Memory B cell (primary cell): ENCODE measurements around the gene NCKAP5.

ENCODE experiments used
- ATAC-seq: fragments of 150-1000 bp; cut with Tn5 transposase; 2 replicates; pipeline ENCODE4 v1.10.0; 2021; ENCODE audit warnings: low read depth, mild to moderate bottlenecking, moderate library complexity
- DNase-seq, 2 donors: peaks; one replicate each; pipeline ENCODE4 v3.0.0; 2022; ENCODE audit warnings: low spot score in 2 of 2
- H3K27ac Mint-ChIP-seq: one replicate; pipeline ENCODE4 v1.8.0; 2022; ENCODE audit warnings: mild to moderate bottlenecking, moderate library complexity, mixed read lengths
- H3K27me3 Mint-ChIP-seq: one replicate; pipeline ENCODE4 v1.8.0; 2022; ENCODE audit warnings: mixed read lengths
- H3K36me3 Mint-ChIP-seq: one replicate; pipeline ENCODE4 v1.8.0; 2022; ENCODE audit warnings: mild to moderate bottlenecking, mixed read lengths
- H3K4me1 Mint-ChIP-seq: one replicate; pipeline ENCODE4 v1.8.0; 2022; ENCODE audit warnings: mixed read lengths
- H3K4me3 Mint-ChIP-seq: one replicate; pipeline ENCODE4 v1.8.0; 2022; ENCODE audit warnings: mild to moderate bottlenecking, moderate library complexity, mixed read lengths
- H3K9me3 Mint-ChIP-seq: one replicate; pipeline ENCODE4 v1.8.0; 2022; ENCODE audit warnings: mixed read lengths

Gene NCKAP5

DNA sequence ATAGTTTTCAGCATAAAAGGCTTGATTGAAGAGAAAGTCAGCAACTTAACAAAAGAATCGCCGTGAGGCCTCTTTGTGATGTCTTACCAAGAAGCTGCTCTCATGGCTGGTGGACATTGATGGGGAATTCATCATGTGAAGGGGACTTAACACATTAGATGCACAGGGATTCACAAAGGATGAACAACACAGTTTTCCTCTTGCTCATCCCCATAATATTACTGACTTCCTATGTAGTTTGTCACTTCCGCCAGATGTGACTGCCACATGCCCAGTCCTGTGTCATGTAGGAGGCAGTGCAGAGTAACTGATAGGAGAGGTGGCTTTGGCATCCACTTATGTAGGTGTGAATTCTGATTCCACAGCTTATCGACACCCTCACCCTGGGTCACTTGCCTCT, 665.6 kb downstream of the NCKAP5 start:
- ATAC-seq (no peak), DNase-seq (no peak)
- H3K27ac Mint-ChIP-seq: no peak overlapping the region
- peaks cover 3% of the 10 kb centered on the region for H3K9me3 Mint-ChIP-seq
- H3K36me3 Mint-ChIP-seq: no peaks in the 10 kb centered on the region
- no peaks in the 10 kb centered on the region for H3K4me1 Mint-ChIP-seq
- H3K27me3 Mint-ChIP-seq: peaks cover 4% of the 10 kb centered on the region
- no peak overlapping the region for H3K4me3 Mint-ChIP-seq

DNA sequence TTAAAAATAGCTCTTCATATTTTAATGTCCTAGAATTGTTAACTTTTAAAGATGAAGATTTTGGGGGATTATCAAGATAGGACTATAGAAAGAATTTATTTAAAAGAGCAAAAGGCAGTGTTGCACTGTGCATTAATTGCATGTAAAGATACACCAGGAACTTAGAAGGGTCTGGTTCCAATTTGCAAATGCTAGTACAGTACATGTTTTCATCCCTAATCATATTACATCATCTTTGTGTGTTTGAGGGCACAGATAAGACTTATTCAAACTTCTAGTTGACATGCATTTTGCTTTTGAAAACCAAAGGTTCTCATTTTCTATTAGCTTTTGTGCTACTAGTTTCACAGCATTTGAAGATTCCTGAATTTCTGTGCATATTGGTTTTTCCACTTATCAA, 666.6 kb downstream of the NCKAP5 start:
- Mint-ChIP-seq H3K27ac (no peak overlapping the region), H3K4me1 (no peaks in the 10 kb centered on the region), H3K9me3 (peaks cover 3% of the 10 kb centered on the region), H3K27me3 (peaks cover 4% of the 10 kb centered on the region), H3K4me3 (no peak overlapping the region), H3K36me3 (no peaks in the 10 kb centered on the region)
- DNase-seq (no peak), ATAC-seq (no peak)

DNA sequence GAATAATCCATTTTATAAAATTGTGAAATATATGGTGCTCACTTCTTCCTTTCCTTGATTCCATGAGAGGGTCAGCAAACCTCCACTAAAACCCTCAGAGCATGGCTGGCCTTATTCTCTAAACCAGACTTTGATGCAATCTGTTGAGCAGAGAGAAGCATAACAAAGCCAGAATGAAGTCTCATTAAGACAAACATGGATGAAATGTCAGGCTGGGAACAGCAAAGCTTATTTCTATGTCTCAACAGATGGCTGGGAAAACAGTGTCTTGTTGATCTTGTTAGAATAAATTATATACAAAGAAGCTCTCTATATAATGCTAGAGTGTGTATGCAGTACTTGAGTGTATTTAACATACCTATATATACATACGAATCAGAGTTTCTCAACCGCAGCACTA, 671.2 kb downstream of the NCKAP5 start:
- ATAC-seq (no peak), DNase-seq (no peak)
- no peaks in the 10 kb centered on the region for H3K4me1 Mint-ChIP-seq
- no peaks in the 10 kb centered on the region for H3K36me3 Mint-ChIP-seq
- no peak overlapping the region for H3K27ac Mint-ChIP-seq
- peaks cover 3% of the 10 kb centered on the region for H3K9me3 Mint-ChIP-seq
- H3K4me3 Mint-ChIP-seq: no peak overlapping the region
- peaks cover 4% of the 10 kb centered on the region for H3K27me3 Mint-ChIP-seq

DNA sequence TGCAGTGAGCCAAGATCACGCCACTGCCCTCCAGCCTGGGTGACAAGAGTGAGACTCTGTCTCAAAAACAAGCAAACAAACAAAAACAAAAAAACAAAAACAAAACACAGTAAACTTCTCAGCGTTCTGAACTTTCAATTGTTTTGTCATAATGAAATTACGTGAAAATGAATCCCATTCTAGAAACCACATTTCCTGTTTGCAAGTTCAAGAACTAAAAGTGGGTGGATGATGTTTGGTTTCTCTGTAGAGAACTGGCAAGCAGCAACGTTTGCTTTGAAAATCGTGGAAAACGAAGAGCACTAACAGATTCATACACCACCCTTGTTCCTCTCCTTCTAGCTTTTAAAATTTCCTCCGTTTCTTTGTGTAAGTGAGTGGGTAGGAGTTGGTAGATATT, 672.2 kb downstream of the NCKAP5 start:
- no peaks in the 10 kb centered on the region for H3K36me3 Mint-ChIP-seq
- DNase-seq (no peak), ATAC-seq (no peak)
- H3K4me1 Mint-ChIP-seq: no peaks in the 10 kb centered on the region
- peaks cover 4% of the 10 kb centered on the region for H3K27me3 Mint-ChIP-seq
- H3K9me3 Mint-ChIP-seq: peaks cover 3% of the 10 kb centered on the region
- no peak overlapping the region for H3K27ac Mint-ChIP-seq
- H3K4me3 Mint-ChIP-seq: no peak overlapping the region

DNA sequence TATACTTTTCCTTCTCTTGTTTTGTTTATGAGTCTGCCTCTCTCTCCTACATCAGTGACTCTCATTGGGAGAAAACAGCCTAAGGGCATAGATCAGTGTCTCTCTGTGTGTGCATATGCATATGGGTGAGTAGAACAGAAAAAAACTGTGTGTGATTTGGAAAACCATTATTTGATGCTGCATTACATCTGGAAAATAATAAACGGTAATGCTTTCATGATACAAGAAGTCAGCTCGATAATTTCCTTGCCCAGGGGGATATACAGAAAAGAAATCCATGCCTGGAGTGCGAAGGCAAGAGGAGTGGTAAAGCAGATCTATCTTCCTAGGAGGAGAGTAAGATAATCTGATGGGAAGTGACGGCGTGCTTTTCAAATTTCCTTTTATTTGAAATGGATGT, 676.8 kb downstream of the NCKAP5 start:
- DNase-seq: no peak
- Mint-ChIP-seq H3K9me3 (peaks cover 3% of the 10 kb centered on the region), H3K36me3 (no peaks in the 10 kb centered on the region), H3K4me1 (no peaks in the 10 kb centered on the region), H3K4me3 (no peak overlapping the region), H3K27me3 (no peaks in the 10 kb centered on the region), H3K27ac (no peak overlapping the region)
- ATAC-seq: no peak

DNA sequence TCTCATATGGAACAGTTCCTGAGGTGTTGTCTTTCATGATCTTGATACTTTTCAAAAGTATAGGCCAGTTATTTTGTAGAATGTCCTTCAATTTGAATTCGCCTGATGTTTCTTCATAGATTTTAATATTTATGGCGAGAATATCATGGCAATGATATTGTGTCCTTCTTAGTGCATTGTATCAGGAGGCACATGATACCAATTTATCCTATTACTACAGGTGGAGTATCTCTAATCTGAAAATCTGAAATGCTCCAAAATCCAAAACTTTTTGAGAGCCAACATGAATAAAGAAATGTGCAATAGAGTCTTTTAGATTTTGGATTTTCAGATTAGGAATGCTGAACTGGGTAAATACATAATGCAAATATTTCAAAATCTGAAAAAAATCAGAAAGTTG, 681.7 kb downstream of the NCKAP5 start:
- no peaks in the 10 kb centered on the region for H3K36me3 Mint-ChIP-seq
- H3K9me3 Mint-ChIP-seq: peaks cover 4% of the 10 kb centered on the region
- ATAC-seq (no peak), DNase-seq (no peak)
- no peak overlapping the region for H3K27ac Mint-ChIP-seq
- H3K27me3 Mint-ChIP-seq: peaks cover 2% of the 10 kb centered on the region
- no peak overlapping the region for H3K4me3 Mint-ChIP-seq
- no peaks in the 10 kb centered on the region for H3K4me1 Mint-ChIP-seq

DNA sequence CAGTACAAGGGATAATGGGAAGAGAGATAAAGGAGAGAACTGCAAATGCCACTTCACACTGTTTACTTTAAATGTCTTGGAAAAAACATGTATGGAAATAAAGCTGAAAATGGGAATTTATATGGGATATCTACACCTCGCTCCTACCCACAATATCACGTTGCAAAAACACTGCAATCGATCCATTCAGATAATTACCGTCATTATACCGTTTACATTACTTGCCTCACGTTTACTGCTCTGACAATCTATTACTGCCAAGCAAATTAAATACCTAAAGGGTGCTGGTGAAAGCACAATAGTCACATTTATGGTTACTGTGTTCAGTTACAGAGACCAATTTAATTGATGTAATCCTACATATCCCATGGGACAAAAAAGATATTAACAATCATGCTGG, 683.6 kb downstream of the NCKAP5 start:
- peaks cover 6% of the 10 kb centered on the region for H3K9me3 Mint-ChIP-seq
- ATAC-seq: no peak
- H3K27me3 Mint-ChIP-seq: peaks cover 2% of the 10 kb centered on the region
- no peak overlapping the region for H3K27ac Mint-ChIP-seq
- no peak for DNase-seq
- H3K4me3 Mint-ChIP-seq: no peak overlapping the region
- no peaks in the 10 kb centered on the region for H3K4me1 Mint-ChIP-seq
- H3K36me3 Mint-ChIP-seq: no peaks in the 10 kb centered on the region

DNA sequence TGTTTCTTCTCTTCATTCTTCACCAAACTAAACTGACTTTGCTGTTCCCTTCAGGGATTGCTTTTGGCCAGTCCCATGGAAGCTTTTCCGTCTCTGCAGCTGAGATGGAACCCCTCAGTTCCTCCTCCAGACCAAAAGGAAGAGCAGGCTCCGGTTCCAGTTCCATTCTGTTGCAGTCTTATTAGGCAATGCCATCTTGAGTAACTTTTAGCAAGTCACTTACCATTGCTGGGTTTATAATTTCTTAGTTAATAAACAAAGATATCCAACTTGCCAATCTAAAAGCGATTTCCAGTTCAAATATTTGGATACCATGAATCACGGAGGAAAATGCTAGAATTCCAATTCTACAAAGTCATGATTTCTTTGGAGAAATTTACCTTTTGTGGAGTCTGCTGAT, 684.0 kb downstream of the NCKAP5 start:
- ATAC-seq (no peak), DNase-seq (no peak)
- peaks cover 6% of the 10 kb centered on the region for H3K9me3 Mint-ChIP-seq
- H3K4me1 Mint-ChIP-seq: no peaks in the 10 kb centered on the region
- no peaks in the 10 kb centered on the region for H3K36me3 Mint-ChIP-seq
- H3K4me3 Mint-ChIP-seq: no peak overlapping the region
- H3K27ac Mint-ChIP-seq: no peak overlapping the region
- H3K27me3 Mint-ChIP-seq: peaks cover 2% of the 10 kb centered on the region

DNA sequence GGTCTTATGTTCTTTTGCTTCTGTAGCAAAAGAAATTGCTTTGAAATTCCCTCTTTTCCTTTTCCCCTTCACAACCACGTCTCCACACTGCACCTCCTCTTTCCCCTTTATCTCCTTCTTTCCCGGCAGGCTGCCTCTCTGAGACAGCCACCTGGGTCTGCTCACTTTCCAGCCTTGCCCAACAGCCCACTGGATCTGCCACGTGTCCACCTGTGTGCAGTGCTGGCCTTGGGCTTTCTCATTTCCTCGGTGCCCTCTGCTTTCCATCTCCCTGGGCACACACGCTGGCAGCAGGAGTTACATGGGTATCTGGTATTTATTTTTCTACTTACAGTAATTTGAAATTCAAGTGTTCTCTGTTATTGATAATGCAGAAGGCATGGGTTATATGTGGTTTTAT, 684.8 kb downstream of the NCKAP5 start:
- Mint-ChIP-seq H3K9me3 (peaks cover 6% of the 10 kb centered on the region), H3K36me3 (no peaks in the 10 kb centered on the region), H3K27me3 (peaks cover 2% of the 10 kb centered on the region), H3K4me3 (no peak overlapping the region), H3K27ac (no peak overlapping the region), H3K4me1 (no peaks in the 10 kb centered on the region)
- ATAC-seq: no peak
- DNase-seq: no peak

DNA sequence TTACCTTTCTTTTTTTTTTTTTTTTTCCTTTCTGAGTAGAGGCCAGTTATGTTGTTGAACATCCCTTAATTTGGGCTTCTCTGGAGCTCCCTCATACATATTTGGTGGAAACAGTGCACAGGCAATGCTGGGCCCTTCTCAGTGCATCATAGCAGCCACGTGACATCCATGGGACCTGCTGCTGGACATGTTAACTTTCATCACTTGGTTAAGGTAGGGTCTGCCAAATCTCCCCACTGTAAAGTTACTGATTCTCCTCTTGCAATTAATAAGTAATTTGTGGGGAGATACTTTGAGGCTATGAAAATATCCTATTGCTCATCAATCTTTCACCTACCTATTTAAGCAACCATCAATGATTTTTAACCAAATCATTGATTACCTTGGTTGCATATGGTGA, 686.7 kb downstream of the NCKAP5 start:
- no peak overlapping the region for H3K4me3 Mint-ChIP-seq
- no peaks in the 10 kb centered on the region for H3K4me1 Mint-ChIP-seq
- peaks cover 2% of the 10 kb centered on the region for H3K27me3 Mint-ChIP-seq
- no peaks in the 10 kb centered on the region for H3K36me3 Mint-ChIP-seq
- H3K9me3 Mint-ChIP-seq: peaks cover 3% of the 10 kb centered on the region
- no peak for DNase-seq
- no peak overlapping the region for H3K27ac Mint-ChIP-seq
- no peak for ATAC-seq

DNA sequence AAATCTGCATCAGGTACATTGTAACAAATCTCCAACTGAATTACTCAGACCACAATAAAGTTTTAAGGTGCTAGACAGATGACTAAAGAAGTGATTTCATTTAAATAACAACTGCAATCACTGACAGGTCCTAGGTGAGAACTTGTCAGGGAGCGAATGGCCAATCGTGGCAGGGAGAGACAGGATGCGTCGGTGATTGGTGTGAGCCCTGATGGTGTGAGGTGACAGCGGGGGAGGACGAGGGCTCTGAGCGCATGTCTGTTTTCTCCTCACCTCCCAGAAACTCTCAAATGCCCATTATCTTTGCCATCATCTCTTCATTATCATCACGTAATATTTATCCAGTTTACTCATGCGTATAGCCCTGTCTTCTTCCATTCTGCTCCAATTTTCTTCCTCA, 690.3 kb downstream of the NCKAP5 start:
- Mint-ChIP-seq H3K4me1 (no peaks in the 10 kb centered on the region), H3K9me3 (peaks cover 2% of the 10 kb centered on the region), H3K27ac (no peak overlapping the region), H3K36me3 (no peaks in the 10 kb centered on the region), H3K4me3 (no peak overlapping the region), H3K27me3 (no peaks in the 10 kb centered on the region)
- no peak for ATAC-seq
- DNase-seq: no peak

DNA sequence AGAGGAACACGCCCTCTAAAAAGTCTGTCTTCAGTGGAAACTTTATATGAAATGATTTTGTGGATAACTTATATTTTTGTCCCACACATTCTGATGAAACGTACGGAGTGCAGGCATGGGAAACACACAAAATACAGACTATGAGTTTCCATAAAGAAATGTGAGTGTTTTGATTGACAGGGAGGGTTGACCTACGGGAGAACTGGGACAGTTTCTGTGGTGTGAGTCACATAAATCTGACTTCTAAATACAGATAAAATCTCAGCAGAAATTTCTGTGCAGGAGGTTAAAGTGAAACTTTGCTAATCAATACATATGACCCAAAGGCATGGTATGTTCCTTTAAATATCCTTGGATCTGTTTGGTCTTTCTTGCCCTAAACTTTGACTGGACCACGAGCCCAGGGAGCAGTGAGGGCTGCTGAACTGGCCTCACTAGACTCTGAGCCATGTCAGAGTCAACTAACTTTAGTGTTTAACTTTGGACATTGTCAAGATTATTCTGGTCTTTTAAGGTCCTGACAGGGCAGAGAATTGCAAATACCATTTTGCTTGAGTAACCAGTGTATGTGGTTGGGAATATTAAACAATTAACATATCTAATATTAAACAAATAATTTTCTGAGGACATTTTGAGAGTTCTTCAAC, 691.4 kb downstream of the NCKAP5 start:
- ATAC-seq (no peak), DNase-seq (no peak)
- Mint-ChIP-seq H3K27me3 (no peaks in the 10 kb centered on the region), H3K9me3 (peaks cover 2% of the 10 kb centered on the region), H3K27ac (no peak overlapping the region), H3K4me1 (no peaks in the 10 kb centered on the region), H3K36me3 (no peaks in the 10 kb centered on the region), H3K4me3 (no peak overlapping the region)

DNA sequence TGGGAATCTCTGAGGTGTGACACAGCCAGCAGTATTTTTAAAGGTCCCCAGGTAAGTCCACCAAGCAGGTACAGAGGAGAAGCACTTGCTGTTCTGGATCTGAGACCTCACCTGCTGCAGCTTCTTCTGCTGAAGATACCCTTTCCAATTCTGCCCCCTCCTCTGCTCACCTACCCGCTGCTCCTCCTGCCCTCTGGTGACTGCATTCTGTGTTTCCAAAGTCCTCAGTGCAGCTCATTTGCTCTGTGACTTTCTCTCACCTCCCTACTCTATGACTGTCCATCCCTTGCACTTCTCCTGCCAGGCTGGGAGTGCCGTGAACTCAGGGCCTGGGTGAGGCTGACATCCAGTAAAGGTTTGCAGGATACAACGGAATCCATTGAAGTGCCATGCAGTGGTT, 693.1 kb downstream of the NCKAP5 start:
- no peaks in the 10 kb centered on the region for H3K27me3 Mint-ChIP-seq
- H3K36me3 Mint-ChIP-seq: no peaks in the 10 kb centered on the region

DNA sequence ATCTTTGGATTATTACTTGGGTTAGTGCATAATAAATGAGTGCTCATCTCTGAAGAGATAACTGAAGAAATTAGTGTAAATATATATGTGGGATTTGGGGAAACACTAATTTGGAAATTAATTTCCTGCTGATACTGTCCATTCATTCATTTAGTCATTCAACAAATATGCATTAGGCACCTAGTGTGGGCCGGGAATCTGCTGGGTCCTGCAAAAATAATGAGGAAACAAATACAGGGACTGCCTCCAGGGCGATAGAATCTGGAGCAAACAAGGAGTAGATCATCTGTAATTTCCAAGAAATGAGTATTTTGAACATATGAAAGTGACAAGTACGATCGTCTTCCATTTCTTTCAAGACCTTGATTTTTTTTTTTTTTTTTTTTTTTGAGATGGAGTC, 694.5 kb downstream of the NCKAP5 start:
- DNase-seq: no peak
- Mint-ChIP-seq H3K4me1 (no peaks in the 10 kb centered on the region), H3K4me3 (no peak overlapping the region), H3K9me3 (no peaks in the 10 kb centered on the region), H3K27ac (no peak overlapping the region), H3K36me3 (no peaks in the 10 kb centered on the region), H3K27me3 (no peaks in the 10 kb centered on the region)
- ATAC-seq: no peak

More for the DNA sequence above, 693.1 kb downstream of the NCKAP5 start:
- Mint-ChIP-seq H3K9me3 (no peaks in the 10 kb centered on the region), H3K27ac (no peak overlapping the region), H3K4me3 (no peak overlapping the region), H3K4me1 (no peaks in the 10 kb centered on the region)
- DNase-seq: no peak
- no peak for ATAC-seq

DNA sequence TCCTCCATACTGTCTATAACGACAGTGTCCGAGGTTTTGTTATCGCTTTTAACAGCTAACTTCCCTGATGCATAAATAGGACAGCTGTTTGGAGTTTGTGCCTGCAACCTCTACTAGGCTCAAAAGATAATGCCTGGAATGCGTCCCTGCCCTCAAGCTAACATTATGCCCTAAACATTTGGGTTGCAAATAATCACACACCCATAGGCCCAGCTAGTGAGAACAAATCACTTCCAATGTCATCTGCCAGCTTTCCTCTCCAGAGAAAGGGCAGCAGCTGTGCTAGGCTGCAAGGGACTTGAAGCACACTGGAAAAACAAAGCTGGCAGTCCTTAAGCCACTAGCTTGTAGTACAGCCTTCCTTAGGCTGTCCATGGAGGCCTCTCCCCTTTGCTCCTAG, 696.4 kb downstream of the NCKAP5 start:
- H3K9me3 Mint-ChIP-seq: no peaks in the 10 kb centered on the region
- H3K27me3 Mint-ChIP-seq: no peaks in the 10 kb centered on the region
- no peak overlapping the region for H3K27ac Mint-ChIP-seq
- DNase-seq: no peak
- H3K4me3 Mint-ChIP-seq: no peak overlapping the region
- no peak for ATAC-seq
- no peaks in the 10 kb centered on the region for H3K4me1 Mint-ChIP-seq
- no peaks in the 10 kb centered on the region for H3K36me3 Mint-ChIP-seq
